ENCODE measurements around the gene SPAG4.
A peak's percentile ranks its signal among the peaks of the same experiment; 100 is the strongest.

Gene SPAG4

GRCh38 chr20:35660122-35660937, 44.7 kb downstream of the SPAG4 start:
- no peak for DNase-seq

GRCh38 chr20:35661053-35661452, 45.4 kb downstream of the SPAG4 start:
- no peak for DNase-seq

- no peak for DNase-seq
These were observed 46.3 kb downstream of the SPAG4 start for GRCh38 chr20:35661908-35662307.

GRCh38 chr20:35662551-35662950, 46.9 kb downstream of the SPAG4 start:
- no peak for DNase-seq

- peak; percentile 65 for DNase-seq
These were observed 48.2 kb downstream of the SPAG4 start for GRCh38 chr20:35663516-35664465.

- DNase-seq = peak; percentile 90
These were observed 49.0 kb downstream of the SPAG4 start, which contains the start of the genes CPNE1 and RBM12 for GRCh38 chr20:35664466-35665206. Gene CPNE1, minus strand, starts transcription at chr20:35664900. Its CDS starts 31,977 bp downstream, at chr20:35632923. Gene RBM12, minus strand, starts transcription at chr20:35664900. Its CDS starts 9,578 bp downstream, at chr20:35655322.

- DNase-seq = no peak
These were observed 50.3 kb downstream of the SPAG4 start for GRCh38 chr20:35665949-35666288.

GRCh38 chr20:35669221-35669620, 53.6 kb downstream of the SPAG4 start:
- DNase-seq = no peak

- DNase-seq = no peak
These were observed 54.1 kb downstream of the SPAG4 start for GRCh38 chr20:35669681-35670080.
